Endothelial cell of umbilical vein (primary cell): ENCODE data around the gene AGO4. TPM values are rescaled to one million over a fixed set of nuclear protein-coding genes. Genes with fewer than 3 reads are reported as not detected.

ENCODE experiments used
- BruUV-seq: library from RNA; stranded (reverse); fragments of 400-500 nt; replicated peaks from 2 replicates; lab custom pipeline; 2021; lab: Mats Ljungman, UMichigan
- CTCF ChIA-PET: fragments of 300-600, 350-600 bp; sonication (Branson Sonifier 250); formaldehyde crosslinking; loops from one replicate; lab custom pipeline; 2021; ENCODE audit warnings: antibody characterized with exemption, inconsistent platforms; lab: Charles Lee
- POLR2A ChIA-PET: fragments of 300-600, 350-600 bp; sonication (Branson Sonifier 250); formaldehyde crosslinking; loops from one replicate; lab custom pipeline; 2021; ENCODE audit warnings: antibody characterized with exemption, inconsistent platforms; lab: Charles Lee
- DNase-seq: peaks from one replicate; pipeline ENCODE4 v3.0.0-alpha.2; 2011; ENCODE audit warnings: low read depth, low spot score
- FAIRE-seq: peaks from 2 replicates; lab custom pipeline; 2011; peaks lifted over from hg19 to GRCh38; lab: Jason Lieb, UNC
- H2AFZ ChIP-seq: 2 replicates; pipeline ENCODE4 v1.6.0; 2012; ENCODE audit warnings: low read depth, low read length, control low read depth, inconsistent platforms
- H3K27ac ChIP-seq: 2 replicates; pipeline ENCODE4 v1.5.1; 2011; ENCODE audit warnings: low read depth, mild to moderate bottlenecking, control low read depth, low read length, moderate library complexity; ENCODE audit not compliant: insufficient read depth
- H3K27me3 ChIP-seq, 2 experiments: 2 replicates each; pipeline versions ENCODE4 v1.6.0 to v1.6.1; 2011; ENCODE audit warnings: low read length in 2 of 2, mixed read lengths in 1 of 2; ENCODE audit not compliant: control insufficient read depth in 2 of 2, insufficient read depth in 2 of 2
- H3K36me3 ChIP-seq, 2 experiments: 2 replicates in 1 of 2; 3 replicates in 1 of 2; pipeline ENCODE4 v1.5.1; 2011; ENCODE audit warnings: low read length in 2 of 2, mild to moderate bottlenecking in 1 of 2, moderate library complexity in 1 of 2; ENCODE audit not compliant: control insufficient read depth in 2 of 2, insufficient read depth in 2 of 2; ENCODE audit errors: extremely low read depth in 1 of 2
- H3K4me1 ChIP-seq: 3 replicates; pipeline ENCODE4 v1.5.1; 2011; ENCODE audit warnings: mild to moderate bottlenecking, low read length; ENCODE audit not compliant: control insufficient read depth, insufficient read depth; ENCODE audit errors: extremely low read depth
- H3K4me2 ChIP-seq: 2 replicates; pipeline ENCODE4 v1.6.1; 2011; ENCODE audit warnings: low read length, control low read depth, mixed read lengths; ENCODE audit not compliant: insufficient read depth
- H3K4me3 ChIP-seq, 3 experiments: fragments of 200-600 bp in 1 of 3; sonication (generic), shearing (Covaris generic) in 1 of 3; replicated peaks in 1 of 3; 2 replicates each; pipeline ENCODE4 v1.5.1; 2011 to 2016; ENCODE audit warnings: control low read depth in 3 of 3, low read length in 3 of 3, mild to moderate bottlenecking in 2 of 3, inconsistent platforms in 1 of 3, low read depth in 1 of 3, moderate library complexity in 1 of 3; ENCODE audit not compliant: insufficient read depth in 1 of 3
- H3K79me2 ChIP-seq: 2 replicates; pipeline ENCODE4 v1.6.0; 2012; ENCODE audit warnings: low read length, inconsistent platforms; ENCODE audit not compliant: control insufficient read depth, insufficient read depth
- H3K9ac ChIP-seq: replicated peaks from 2 replicates; pipeline ENCODE3; 2011; ENCODE audit warnings: low read length, control low read depth; ENCODE audit not compliant: insufficient read depth; ENCODE audit errors: extremely low read depth
- H3K9me1 ChIP-seq: replicated peaks from 3 replicates; pipeline ENCODE4 v1.6.0; 2011; ENCODE audit warnings: mild to moderate bottlenecking, low read length; ENCODE audit not compliant: control insufficient read depth, insufficient read depth; ENCODE audit errors: extremely low read depth
- H3K9me3 ChIP-seq: replicated peaks from 2 replicates; pipeline ENCODE4 v1.5.1; 2012; ENCODE audit warnings: low read length, inconsistent platforms; ENCODE audit not compliant: control insufficient read depth, insufficient read depth
- H4K20me1 ChIP-seq: replicated peaks from 2 replicates; pipeline ENCODE3; 2011; ENCODE audit warnings: mild to moderate bottlenecking, low read length; ENCODE audit not compliant: control insufficient read depth, insufficient read depth; ENCODE audit errors: extremely low read depth
- EZH2 ChIP-seq: IDR thresholded peaks from 2 replicates; pipeline ENCODE4 v1.6.1; 2012; ENCODE audit warnings: borderline replicate concordance, low read depth, mild to moderate bottlenecking, moderate library complexity, low read length, inconsistent platforms; ENCODE audit not compliant: severe bottlenecking
- FOS ChIP-seq: IDR thresholded peaks from 2 replicates; pipeline ENCODE4 v1.6.1; 2011; ENCODE audit warnings: mild to moderate bottlenecking, low read length, moderate library complexity, borderline replicate concordance; ENCODE audit not compliant: insufficient read depth
- GATA2 ChIP-seq: IDR thresholded peaks from 2 replicates; pipeline ENCODE4 v1.7.0; 2011; ENCODE audit warnings: low read depth, mild to moderate bottlenecking, moderate library complexity, mixed read lengths, low read length; ENCODE audit not compliant: insufficient read length, insufficient read depth
- JUN ChIP-seq: IDR thresholded peaks from 2 replicates; pipeline ENCODE4 v1.6.1; 2011; ENCODE audit warnings: borderline replicate concordance, low read depth; ENCODE audit not compliant: insufficient read length, insufficient read depth
- MYC ChIP-seq: IDR thresholded peaks from one replicate; pipeline ENCODE4 v1.6.1; 2011; ENCODE audit warnings: mild to moderate bottlenecking, low read depth, low read length
- POLR2A ChIP-seq: IDR thresholded peaks from 2 replicates; pipeline ENCODE4 v1.6.1; 2012; ENCODE audit warnings: low read depth, mild to moderate bottlenecking, control low read depth, low read length
- POLR2AphosphoS5 ChIP-seq: IDR thresholded peaks from 2 replicates; pipeline ENCODE4 v1.6.1; 2012; ENCODE audit warnings: low read depth, mild to moderate bottlenecking, control low read depth, low read length, moderate library complexity; ENCODE audit not compliant: insufficient read depth
- dilution Hi-C: fragments of 300-500 bp; cut with MboI; formaldehyde crosslinking; loops from one replicate; pipeline ENCODE4 v1.15.0; 2019; ENCODE audit warnings: low sequenced_read_pairs; ENCODE audit not compliant: extremely low pct_ligation_motif_present
- intact Hi-C: fragments of 100-400 bp; cut with micrococcal nuclease; formaldehyde crosslinking; loops from one replicate; pipeline ENCODE4 v1.10.0; 2022
- polyA plus RNA-seq, 4 experiments: library from polyadenylated mRNA; depleted of rRNA in 3 of 4; stranded (reverse) in 3 of 4; unstranded in 1 of 4; fragments of >200 nt; gene quantifications; 2 replicates each; pipeline versions ENCODE4 v1.2.1 to v1.2.3, GENCODE V29; 2011 to 2012; ENCODE audit warnings: missing spikeins in 1 of 4
- total RNA-seq: library from RNA; stranded (reverse); gene quantifications from 2 replicates; pipeline ENCODE4 v1.2.3, GENCODE V29; 2021
- TF ChIP-seq, protein P1 (sequence below), 2 donors: IDR thresholded peaks; 1 replicate in 1 of 2; 2 replicates in 1 of 2; pipeline ENCODE4 v1.5.1; 2011; ENCODE audit warnings: low read length in 2 of 2, mild to moderate bottlenecking in 2 of 2, moderate library complexity in 2 of 2, control low read depth in 1 of 2, inconsistent platforms in 1 of 2, low read depth in 1 of 2; ENCODE audit not compliant: insufficient read depth in 1 of 2; ENCODE audit errors: extremely low read depth in 1 of 2
- TF ChIP-seq, protein P2 (sequence below): IDR thresholded peaks from 2 replicates; pipeline ENCODE4 v1.6.1; 2011; ENCODE audit not compliant: insufficient read depth, insufficient read length

The AGO4 gene
- total and polyA plus RNA-seq, 2 donors (not counting 3 experiments of a cell fraction or from before 2014, with no cell fraction given) = 11.1 to 19.8 TPM

DNA sequence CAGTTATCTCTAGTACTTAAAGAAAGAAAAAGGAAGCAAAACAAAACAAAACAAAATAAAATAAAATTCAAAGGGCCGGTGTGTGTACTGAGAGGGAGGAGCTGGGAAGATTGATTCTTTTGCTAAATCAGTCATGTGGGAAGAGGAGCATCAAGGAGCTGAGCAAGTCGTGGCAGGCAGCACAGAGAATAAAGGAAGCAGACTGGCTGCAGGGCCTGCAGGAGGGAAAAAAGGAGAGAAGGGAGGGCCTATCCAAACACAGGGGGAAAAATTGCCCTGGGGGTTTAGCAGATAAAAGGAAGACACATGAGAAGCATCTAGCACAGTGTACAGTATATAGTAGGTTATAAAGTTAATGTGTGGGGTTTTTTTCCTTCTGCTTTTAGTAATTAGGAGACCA, 27.6 kb downstream of the AGO4 start:
- intact Hi-C loops = no loop called here
- Histone ChIP-seq H3K4me1 (no peaks in the 10 kb centered on the region), H3K27ac (no peak overlapping the region), H3K79me2 (no peaks in the 10 kb centered on the region), H3K4me3 (no peak overlapping the region), H2AFZ (no peak overlapping the region), H3K9me3 (no peaks in the 10 kb centered on the region), H3K4me2 (no peak overlapping the region), H3K9ac (no peak overlapping the region), H3K36me3 (peaks cover 6 to 10% of the 10 kb centered on the region in 2 experiments), H3K27me3 (no peaks in the 10 kb centered on the region), H3K9me1 (no peaks in the 10 kb centered on the region), H4K20me1 (no peaks in the 10 kb centered on the region)
- ChIA-PET CTCF (no interaction called here), POLR2A (no interaction called here)
- dilution Hi-C loops = no loop called here
- DNase-seq (no peak), FAIRE-seq (no peak)
- no TSS peak for BruUV-seq
- TF ChIP-seq EZH2 (no peak), FOS (no peak), POLR2A (no peak), GATA2 (no peak), POLR2AphosphoS5 (no peak)
- TF ChIP-seq, protein P1, sequence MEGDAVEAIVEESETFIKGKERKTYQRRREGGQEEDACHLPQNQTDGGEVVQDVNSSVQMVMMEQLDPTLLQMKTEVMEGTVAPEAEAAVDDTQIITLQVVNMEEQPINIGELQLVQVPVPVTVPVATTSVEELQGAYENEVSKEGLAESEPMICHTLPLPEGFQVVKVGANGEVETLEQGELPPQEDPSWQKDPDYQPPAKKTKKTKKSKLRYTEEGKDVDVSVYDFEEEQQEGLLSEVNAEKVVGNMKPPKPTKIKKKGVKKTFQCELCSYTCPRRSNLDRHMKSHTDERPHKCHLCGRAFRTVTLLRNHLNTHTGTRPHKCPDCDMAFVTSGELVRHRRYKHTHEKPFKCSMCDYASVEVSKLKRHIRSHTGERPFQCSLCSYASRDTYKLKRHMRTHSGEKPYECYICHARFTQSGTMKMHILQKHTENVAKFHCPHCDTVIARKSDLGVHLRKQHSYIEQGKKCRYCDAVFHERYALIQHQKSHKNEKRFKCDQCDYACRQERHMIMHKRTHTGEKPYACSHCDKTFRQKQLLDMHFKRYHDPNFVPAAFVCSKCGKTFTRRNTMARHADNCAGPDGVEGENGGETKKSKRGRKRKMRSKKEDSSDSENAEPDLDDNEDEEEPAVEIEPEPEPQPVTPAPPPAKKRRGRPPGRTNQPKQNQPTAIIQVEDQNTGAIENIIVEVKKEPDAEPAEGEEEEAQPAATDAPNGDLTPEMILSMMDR (IDR thresholded peaks at IDR 0.05; ENCODE audit: extremely low read depth in 1 of 2, insufficient read depth in 1 of 2, low read depth in 1 of 2, low read length in 2 of 2) = no peak

DNA sequence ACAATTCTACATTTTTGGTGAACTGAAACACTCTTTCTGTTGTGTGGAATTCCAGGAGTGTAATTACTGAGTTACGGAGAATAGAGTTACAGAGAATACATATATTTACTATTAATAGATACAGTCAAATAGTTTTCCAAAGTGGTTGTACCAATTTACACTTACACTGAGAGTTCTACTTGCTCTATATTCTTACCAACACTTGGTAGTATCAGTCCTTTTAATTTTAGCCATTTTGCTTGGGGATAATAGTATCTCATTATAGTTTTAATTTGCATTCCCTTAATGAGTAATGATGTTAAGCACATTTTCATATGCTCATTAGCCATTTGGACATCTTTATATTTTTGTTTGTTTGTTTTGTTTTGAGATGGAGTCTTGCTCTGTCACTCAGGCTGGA, 28.9 kb downstream of the AGO4 start:
- Histone ChIP-seq H3K27ac (no peak overlapping the region), H3K4me3 (no peak overlapping the region), H3K27me3 (no peaks in the 10 kb centered on the region), H3K4me1 (no peaks in the 10 kb centered on the region), H3K9me1 (no peaks in the 10 kb centered on the region), H3K36me3 (peaks cover 10 to 11% of the 10 kb centered on the region in 2 experiments), H3K79me2 (no peaks in the 10 kb centered on the region), H3K9ac (no peak overlapping the region), H2AFZ (no peak overlapping the region), H3K9me3 (no peaks in the 10 kb centered on the region), H4K20me1 (no peaks in the 10 kb centered on the region), H3K4me2 (no peak overlapping the region)
- CTCF ChIA-PET = no interaction called here
- FAIRE-seq (no peak), DNase-seq (no peak)
- TF ChIP-seq, protein P2, sequence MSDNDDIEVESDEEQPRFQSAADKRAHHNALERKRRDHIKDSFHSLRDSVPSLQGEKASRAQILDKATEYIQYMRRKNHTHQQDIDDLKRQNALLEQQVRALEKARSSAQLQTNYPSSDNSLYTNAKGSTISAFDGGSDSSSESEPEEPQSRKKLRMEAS = no peak
- TF ChIP-seq, protein P1 (IDR thresholded peaks at IDR 0.05; ENCODE audit: extremely low read depth in 1 of 2, insufficient read depth in 1 of 2, low read depth in 1 of 2, low read length in 2 of 2) = no peak
- TF ChIP-seq GATA2 (no peak), FOS (no peak), POLR2A (no peak), MYC (no peak), POLR2AphosphoS5 (no peak), JUN (no peak), EZH2 (no peak)
- POLR2A ChIA-PET = no interaction called here
- BruUV-seq = no TSS peak
- dilution Hi-C loops (no loop called here), intact Hi-C loops (no loop called here)
